Activated CD4-positive, alpha-beta T cell treated with anti-CD3 and anti-CD28 coated beads for 48 hours (primary cell): ENCODE data around the gene GRID2.
"Not testable (repeated sequence)": the region's sequence is repeated elsewhere in the genome, so short reads cannot be mapped to it uniquely, and the experiment has no call there.

Experiments
- DNase-seq: peaks from one replicate; pipeline ENCODE4 v3.0.0-alpha.2; 2020

GRID2 gene

GRCh38 chr4:92305878-92306520 lies 2.2 kb downstream of the GRID2 start:
- DNase-seq = no peak

DNA sequence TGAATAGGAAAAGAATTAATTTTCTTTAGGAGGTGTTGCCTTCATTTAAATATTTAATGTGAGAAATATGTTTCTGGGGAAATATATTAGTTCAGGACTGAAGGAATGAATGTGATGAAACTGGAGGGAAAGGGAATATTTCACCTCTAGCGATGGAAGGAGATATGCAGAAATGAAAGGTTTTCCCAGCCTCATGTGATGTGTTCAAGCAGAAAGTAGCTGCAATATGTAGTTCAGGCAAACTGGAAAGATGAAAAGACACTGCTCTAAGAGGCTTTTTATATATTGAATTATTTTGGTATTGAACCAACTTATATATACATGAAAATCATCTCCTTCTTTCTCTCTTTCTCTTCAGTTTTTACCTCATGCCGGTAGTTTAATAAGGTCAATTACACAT lies 3.4 kb downstream of the GRID2 start:
- no peak for DNase-seq

DNA sequence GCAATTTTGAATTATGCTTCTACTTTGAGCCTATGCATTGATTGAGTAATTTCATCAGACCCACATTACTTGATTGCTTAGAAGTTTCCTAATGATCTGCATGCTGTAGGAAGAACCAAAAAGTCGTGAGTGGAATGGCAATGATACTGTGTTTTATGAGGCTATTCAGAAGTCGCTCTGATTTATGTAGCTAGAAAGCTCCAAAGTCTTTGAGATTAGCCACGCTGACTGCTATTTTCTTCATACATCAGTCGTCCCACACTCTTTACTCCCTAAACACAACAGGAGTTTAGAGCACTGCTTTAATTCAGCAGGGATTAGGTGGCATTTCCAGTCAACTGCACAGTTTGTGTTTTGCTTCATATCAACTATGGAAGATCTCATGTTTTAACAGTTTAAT lies 4.1 kb downstream of the GRID2 start:
- no peak for DNase-seq

GRCh38 chr4:92317047-92317446 lies 13.3 kb downstream of the GRID2 start:
- no peak for DNase-seq

GRCh38 chr4:92328095-92328494 lies 24.3 kb downstream of the GRID2 start:
- no peak for DNase-seq

- no peak for DNase-seq
Measured at GRCh38 chr4:92333016-92333415, 29.2 kb downstream of the GRID2 start.

DNA sequence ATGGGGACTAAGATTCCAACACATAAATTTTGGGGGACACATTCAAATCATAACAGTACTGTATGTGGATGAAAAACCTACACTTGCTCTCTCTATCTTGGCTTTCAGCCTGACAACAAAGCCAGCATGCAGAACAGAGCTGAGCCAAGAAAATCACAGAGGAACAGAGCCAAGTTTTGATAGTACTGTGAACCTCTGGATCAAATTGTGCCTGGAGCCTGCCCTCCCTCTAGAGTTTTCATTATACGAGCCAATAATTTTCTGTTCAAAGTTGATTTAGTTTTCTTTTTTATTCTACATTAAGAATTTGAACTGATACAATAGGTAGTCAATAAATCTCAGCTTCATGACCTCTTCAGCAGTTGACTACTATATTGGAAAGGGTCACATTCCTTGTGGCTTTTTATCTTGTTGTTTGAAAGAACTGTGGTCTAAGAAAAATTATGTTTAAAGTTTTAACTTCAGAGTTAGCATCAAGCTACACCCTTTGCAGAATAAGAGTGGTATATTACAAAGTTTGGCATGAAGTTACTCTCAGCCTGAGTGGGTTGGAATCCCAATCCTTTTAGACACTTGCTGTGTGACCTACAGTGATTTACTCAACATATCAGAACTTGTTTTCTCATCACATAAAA lies 31.1 kb downstream of the GRID2 start:
- DNase-seq = no peak

DNA sequence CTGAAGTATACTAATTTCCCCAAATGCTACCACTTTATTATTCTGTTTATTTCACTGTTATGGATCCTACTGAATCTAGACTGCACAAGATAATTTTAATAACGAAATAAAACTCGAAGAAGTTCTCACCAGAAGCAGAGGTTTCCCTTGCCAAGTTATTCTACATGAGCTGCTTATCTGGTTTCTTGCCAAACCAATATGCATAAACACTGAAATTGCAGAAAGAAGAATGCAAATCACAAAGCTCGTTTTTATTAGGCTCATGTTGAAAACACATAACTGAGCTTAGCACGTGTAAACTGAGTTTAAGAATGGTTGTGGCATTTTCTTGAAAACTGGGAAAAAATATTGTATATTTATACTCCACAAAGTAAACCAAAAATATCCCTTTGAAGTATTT lies 35.9 kb downstream of the GRID2 start:
- DNase-seq = no peak

DNA sequence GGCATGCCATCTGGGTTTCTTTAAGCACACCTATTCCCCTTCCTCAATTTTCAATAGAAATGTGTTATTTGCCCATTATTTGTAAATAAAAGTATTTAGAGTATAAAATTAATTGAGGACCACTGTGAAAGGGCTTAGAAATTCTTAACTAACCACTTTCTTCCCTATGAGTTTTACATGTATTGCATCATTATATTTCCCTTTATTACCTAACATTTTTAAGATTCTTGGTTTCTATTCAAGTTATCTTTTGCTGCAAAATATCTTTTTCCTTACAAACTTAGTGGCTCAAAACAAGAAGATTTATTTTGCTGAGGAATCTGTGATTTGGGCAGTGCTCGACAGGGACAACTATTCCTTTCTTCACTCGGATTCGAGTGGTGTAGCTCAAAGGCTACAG lies 40.5 kb downstream of the GRID2 start:
- DNase-seq = no peak

DNA sequence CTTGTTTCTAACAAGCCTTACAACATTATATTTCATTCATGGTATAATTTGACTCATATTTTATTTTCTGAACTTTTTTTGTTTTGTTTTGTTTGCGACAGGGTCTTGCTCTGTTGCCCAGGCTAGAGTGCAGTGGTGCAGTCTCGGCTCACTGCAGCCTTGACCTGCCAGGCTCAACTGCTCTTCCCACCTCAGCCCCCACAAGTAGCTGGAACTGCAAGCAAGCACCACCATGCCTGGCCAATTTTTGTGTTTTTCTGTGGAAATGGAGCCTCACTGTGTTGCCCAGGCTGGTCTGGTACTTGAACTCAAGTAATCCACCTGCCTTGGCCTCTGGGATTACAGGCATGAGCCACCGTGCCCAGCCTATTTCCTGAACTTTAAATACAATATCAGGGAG lies 42.5 kb downstream of the GRID2 start:
- no peak for DNase-seq

DNA sequence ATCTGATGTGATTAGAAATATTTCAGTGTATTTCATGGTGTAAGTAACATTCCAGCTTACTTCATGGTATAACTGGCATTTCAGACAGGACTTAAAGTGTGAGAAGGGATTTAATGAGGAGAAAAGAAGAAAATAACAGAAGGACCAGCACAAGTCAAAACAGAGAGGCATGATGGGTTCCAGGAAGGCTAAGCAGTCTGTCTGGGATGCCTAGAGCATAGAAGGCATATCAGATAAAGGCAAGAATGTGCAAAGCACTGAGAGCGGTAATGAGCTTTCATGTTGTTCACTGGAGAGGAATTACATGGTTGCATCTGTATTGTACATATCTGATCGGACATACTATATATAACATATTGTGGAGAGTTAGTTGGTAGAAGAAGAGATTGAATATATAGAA lies 54.2 kb downstream of the GRID2 start:
- no peak for DNase-seq

DNA sequence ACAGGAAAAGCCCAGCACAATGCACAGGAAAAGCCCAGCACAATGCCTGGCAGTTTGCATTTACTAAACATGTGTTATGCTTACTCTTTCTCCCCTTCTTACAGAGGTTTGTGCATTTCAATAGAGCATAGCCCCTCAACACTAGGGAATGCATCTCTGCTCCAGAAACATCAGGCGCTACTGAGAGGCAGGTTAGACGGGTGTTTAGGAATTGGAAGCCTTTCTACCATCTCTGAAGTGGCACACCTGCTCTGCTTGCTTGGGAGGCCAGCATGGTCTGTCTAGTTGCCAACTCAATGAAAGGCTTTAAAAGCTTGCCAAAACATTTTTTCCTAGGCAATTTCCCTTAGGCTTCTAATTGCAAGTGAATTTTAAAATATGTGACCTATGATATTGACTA lies 55.7 kb downstream of the GRID2 start:
- no peak for DNase-seq

- no peak for DNase-seq
Measured at GRCh38 chr4:92362028-92362427, 58.3 kb downstream of the GRID2 start.

- DNase-seq = no peak
Measured at GRCh38 chr4:92368653-92369052, 64.9 kb downstream of the GRID2 start.

- no peak for DNase-seq
Measured at GRCh38 chr4:92381616-92382015, 77.8 kb downstream of the GRID2 start.

GRCh38 chr4:92382128-92382527 lies 78.4 kb downstream of the GRID2 start:
- no peak for DNase-seq

- no peak for DNase-seq
Measured at GRCh38 chr4:92387459-92388069, 83.8 kb downstream of the GRID2 start.

GRCh38 chr4:92399032-92399431 lies 95.3 kb downstream of the GRID2 start:
- no peak for DNase-seq

- DNase-seq = not testable (repeated sequence)
Measured at GRCh38 chr4:92403525-92403924, 99.8 kb downstream of the GRID2 start.

- DNase-seq = no peak
Measured at GRCh38 chr4:92406488-92406887, 102.7 kb downstream of the GRID2 start.

- DNase-seq = no peak
Measured at GRCh38 chr4:92421920-92422319, 118.2 kb downstream of the GRID2 start.

- no peak for DNase-seq
Measured at GRCh38 chr4:92433272-92433758, 129.5 kb downstream of the GRID2 start.

- not testable (repeated sequence) for DNase-seq
Measured at GRCh38 chr4:92438722-92439121, 135.0 kb downstream of the GRID2 start.

DNA sequence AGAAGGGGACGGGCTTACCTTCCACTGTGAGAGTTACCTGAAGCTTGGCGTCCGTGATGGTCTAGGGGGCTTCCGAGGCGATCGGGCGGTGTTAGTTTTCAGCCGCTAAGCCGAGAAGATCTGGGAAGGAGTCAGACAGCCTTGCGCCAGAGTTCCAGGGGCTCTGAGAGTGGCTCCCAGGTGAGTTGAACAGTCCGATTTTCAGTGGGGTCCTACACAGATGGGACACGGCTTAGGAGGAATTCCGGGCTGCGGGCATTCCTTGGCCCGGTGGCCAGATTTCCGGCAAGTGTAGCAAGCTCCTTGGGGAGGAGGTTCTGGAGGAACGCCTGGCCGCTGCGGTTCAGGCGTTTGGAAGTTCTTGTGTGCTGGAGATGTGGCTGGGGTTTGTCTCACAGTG lies 138.4 kb downstream of the GRID2 start:
- DNase-seq = not testable (repeated sequence)
